Muscle layer of colon (tissue), 2 donors: ENCODE data around the gene KPRP.

Experiments used
- H3K27ac ChIP-seq: one replicate; pipeline ENCODE4 v1.7.0; 2013; ENCODE audit warnings: low read depth, mild to moderate bottlenecking, low read length, moderate library complexity
- H3K27me3 ChIP-seq, 2 donors: one replicate each; pipeline ENCODE4 v1.7.0; 2013; ENCODE audit warnings: low read length in 2 of 2, mild to moderate bottlenecking in 2 of 2; ENCODE audit not compliant: insufficient read depth in 2 of 2, control insufficient read depth in 1 of 2
- H3K36me3 ChIP-seq: one replicate; pipeline ENCODE4 v1.7.0; 2013; ENCODE audit warnings: mild to moderate bottlenecking, low read length; ENCODE audit not compliant: insufficient read depth
- H3K4me1 ChIP-seq: one replicate; pipeline ENCODE4 v1.7.0; 2013; ENCODE audit warnings: mild to moderate bottlenecking, low read length; ENCODE audit not compliant: insufficient read depth
- H3K4me3 ChIP-seq, 2 donors: one replicate each; pipeline ENCODE4 v1.7.0; 2013; ENCODE audit warnings: low read length in 2 of 2, low read depth in 1 of 2, mild to moderate bottlenecking in 1 of 2, moderate library complexity in 1 of 2
- H3K9ac ChIP-seq: one replicate; pipeline ENCODE4 v1.7.0; 2013; ENCODE audit warnings: low read length
- H3K9me3 ChIP-seq: one replicate; pipeline ENCODE4 v1.7.0; 2013; ENCODE audit warnings: mild to moderate bottlenecking, low read length
- donor health status: abdominal sarcoma.
- donor health status: Adenocarcinoma of cecum.

KPRP gene, protein sequence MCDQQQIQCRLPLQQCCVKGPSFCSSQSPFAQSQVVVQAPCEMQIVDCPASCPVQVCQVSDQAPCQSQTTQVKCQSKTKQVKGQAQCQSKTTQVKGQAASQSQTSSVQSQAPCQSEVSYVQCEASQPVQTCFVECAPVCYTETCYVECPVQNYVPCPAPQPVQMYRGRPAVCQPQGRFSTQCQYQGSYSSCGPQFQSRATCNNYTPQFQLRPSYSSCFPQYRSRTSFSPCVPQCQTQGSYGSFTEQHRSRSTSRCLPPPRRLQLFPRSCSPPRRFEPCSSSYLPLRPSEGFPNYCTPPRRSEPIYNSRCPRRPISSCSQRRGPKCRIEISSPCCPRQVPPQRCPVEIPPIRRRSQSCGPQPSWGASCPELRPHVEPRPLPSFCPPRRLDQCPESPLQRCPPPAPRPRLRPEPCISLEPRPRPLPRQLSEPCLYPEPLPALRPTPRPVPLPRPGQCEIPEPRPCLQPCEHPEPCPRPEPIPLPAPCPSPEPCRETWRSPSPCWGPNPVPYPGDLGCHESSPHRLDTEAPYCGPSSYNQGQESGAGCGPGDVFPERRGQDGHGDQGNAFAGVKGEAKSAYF

DNA sequence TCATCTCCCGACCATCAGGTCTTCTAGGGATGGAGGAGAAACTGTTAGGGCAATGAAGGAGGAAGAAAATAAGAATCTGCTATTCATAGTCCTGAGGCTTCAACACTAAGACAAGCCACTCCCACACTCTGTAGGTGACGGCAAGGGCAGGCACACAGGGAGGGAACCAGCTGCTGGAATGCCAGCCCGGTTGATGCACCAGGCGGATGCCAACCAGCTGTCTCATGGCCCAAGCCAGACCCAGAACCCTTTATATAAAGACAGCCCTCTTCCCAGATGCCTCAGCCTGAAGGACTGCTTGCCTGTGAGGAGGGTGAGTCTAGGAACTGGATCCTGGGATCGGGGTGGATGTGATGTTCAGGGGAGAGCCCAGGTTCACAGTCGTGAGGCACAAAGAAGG is at the start of gene KPRP:
KPRP (plus strand) TSS at position 279 of the 400 bp plus-strand sequence. CDS start 1,564 bp downstream, outside the sequence.
- no peak within 1 kb of the TSS for H3K9ac ChIP-seq
- H3K36me3 ChIP-seq = no peaks in the 10 kb centered on the region
- H3K27ac ChIP-seq = no peak within 1 kb of the TSS
- H3K27me3 ChIP-seq = no peaks in the 10 kb centered on the region
- H3K9me3 ChIP-seq = no peaks in the 10 kb centered on the region
- no peak within 1 kb of the TSS for H3K4me3 ChIP-seq
- no peaks in the 10 kb centered on the region for H3K4me1 ChIP-seq

DNA sequence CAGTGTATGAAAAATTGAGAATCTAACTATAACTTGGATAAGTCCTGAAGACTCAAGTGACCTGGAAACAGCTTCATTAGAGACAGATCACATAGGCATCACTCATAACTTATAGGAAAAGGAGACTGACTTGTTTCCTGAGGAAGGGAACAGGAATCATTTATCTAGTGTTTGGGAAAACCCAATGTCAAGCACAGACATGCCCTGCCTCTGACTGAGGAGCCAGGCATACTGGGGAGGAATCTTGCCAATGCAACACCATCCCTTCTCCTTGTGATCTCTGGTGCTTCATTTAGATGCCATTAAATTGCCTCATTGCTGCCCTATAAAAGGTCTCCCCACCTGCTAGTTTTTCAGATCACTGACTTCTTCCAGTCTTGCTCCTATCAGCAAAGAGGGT is 39.6 kb upstream of the KPRP start:
- Histone ChIP-seq H3K27ac (no peak overlapping the region), H3K27me3 (no peaks in the 10 kb centered on the region), H3K36me3 (no peaks in the 10 kb centered on the region)

DNA sequence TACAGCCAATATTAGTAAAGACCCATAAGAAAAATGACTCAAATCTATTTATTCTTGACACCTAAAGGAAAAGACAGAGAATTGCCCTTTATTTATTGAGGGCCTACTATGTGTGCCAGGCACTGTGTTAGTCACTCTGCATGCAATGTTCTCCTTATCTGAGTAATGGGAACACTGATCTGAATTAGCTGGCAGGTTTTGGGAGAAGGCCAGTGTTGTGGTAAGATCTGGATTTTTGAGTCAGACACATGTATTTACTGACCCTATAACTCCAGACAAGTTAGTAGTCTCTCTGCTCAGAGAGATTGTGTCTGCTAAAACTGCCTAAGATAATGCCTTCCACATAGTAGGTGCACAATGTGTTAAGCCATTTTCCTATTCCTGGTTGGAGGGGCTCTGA is 32.6 kb upstream of the KPRP start:
- H3K4me3 ChIP-seq = no peak overlapping the region
- no peak overlapping the region for H3K9ac ChIP-seq
- H3K27me3 ChIP-seq = no peaks in the 10 kb centered on the region
- H3K4me1 ChIP-seq = no peaks in the 10 kb centered on the region
- no peaks in the 10 kb centered on the region for H3K36me3 ChIP-seq
- no peak overlapping the region for H3K27ac ChIP-seq
- no peaks in the 10 kb centered on the region for H3K9me3 ChIP-seq

More for the DNA sequence above, 39.6 kb upstream of the KPRP start:
- Histone ChIP-seq H3K4me1 (no peaks in the 10 kb centered on the region), H3K9me3 (peaks cover 8% of the 10 kb centered on the region), H3K4me3 (no peak overlapping the region), H3K9ac (no peak overlapping the region)

DNA sequence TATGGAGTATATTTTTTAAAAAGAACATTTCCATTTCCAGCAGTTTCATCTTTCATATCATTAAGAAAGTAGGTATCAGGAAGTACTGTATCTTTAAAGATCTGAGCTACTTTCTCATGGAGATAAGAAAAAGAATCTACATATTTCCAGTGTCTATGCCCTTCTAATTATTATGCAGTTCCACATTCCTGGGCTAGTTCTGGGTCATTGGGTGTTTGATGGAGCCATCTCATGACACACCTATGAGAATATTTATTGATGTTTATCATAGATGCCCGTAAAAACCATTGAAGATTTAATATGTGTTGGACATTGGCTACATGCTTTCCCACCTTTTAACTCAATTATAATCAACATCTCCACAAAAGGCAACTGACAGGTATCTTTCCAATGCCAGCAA is 28.8 kb upstream of the KPRP start:
- no peaks in the 10 kb centered on the region for H3K9me3 ChIP-seq
- no peak overlapping the region for H3K4me3 ChIP-seq
- H3K27ac ChIP-seq = no peak overlapping the region
- H3K36me3 ChIP-seq = no peaks in the 10 kb centered on the region
- no peaks in the 10 kb centered on the region for H3K27me3 ChIP-seq
- no peak overlapping the region for H3K9ac ChIP-seq
- H3K4me1 ChIP-seq = no peaks in the 10 kb centered on the region

DNA sequence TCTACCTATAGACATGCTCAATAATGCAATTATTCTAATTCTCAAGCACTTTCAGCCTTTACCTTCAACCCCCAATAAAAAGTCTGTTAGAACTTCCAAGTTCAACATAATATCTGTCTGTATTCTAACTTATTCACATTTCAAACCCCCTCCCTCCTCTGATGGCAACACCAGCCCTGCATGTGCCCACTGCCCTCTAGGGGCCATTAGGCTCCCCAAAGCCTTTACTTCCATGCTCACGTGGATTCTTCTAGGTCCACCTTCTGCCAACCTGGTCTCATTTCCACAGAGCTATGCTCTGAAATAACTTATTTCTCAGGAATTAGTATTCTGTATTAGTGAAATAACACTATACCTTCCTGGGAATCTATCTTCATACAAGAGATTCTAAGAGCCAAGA is 22.2 kb upstream of the KPRP start:
- no peaks in the 10 kb centered on the region for H3K36me3 ChIP-seq
- no peaks in the 10 kb centered on the region for H3K9me3 ChIP-seq
- H3K4me1 ChIP-seq = no peaks in the 10 kb centered on the region
- no peak overlapping the region for H3K4me3 ChIP-seq
- no peak overlapping the region for H3K9ac ChIP-seq
- H3K27ac ChIP-seq = no peak overlapping the region
- no peaks in the 10 kb centered on the region for H3K27me3 ChIP-seq

DNA sequence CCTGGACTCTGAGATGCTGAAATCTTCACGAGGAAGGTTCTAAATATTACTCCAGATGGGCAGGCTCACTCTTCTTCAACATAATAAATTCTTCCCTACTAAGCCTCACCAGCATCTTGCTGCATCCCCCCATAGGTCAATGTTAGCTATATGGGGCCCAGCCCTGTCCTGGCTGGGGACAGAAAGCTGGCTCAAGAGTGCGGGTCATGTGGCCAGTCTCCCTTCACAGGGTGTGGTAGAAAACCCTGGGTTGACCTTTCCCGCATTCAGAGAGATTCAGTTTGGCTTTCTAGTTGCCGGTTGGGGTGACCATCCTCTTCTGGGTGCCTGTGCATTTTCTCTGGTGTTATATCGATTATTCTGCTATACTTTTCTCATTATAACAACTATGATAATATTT is 19.8 kb upstream of the KPRP start:
- Histone ChIP-seq H3K4me3 (no peak overlapping the region), H3K27ac (no peak overlapping the region), H3K9ac (no peak overlapping the region), H3K4me1 (no peaks in the 10 kb centered on the region), H3K36me3 (no peaks in the 10 kb centered on the region), H3K9me3 (no peaks in the 10 kb centered on the region), H3K27me3 (no peaks in the 10 kb centered on the region)

DNA sequence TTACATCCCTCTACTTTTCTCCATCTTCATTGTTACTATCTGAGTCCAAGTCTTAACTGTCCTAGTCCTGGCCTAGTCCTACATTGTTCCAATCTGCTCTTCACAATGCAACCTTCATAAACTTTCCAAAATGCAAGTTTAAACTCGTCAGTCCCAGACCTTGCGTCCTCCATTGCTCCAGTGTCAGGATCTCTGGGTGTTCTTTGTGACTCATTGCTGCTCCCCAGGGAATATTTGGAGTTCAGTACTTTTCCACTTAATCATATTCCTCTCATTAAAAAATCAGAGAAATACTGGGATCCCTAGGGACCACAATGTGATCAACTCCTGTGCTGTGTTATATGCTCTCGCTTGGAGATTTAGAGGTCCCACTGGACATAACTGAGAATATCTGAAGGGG is 18.0 kb upstream of the KPRP start:
- no peak overlapping the region for H3K4me3 ChIP-seq
- no peaks in the 10 kb centered on the region for H3K27me3 ChIP-seq
- no peaks in the 10 kb centered on the region for H3K9me3 ChIP-seq
- H3K36me3 ChIP-seq = no peaks in the 10 kb centered on the region
- no peaks in the 10 kb centered on the region for H3K4me1 ChIP-seq
- no peak overlapping the region for H3K27ac ChIP-seq
- no peak overlapping the region for H3K9ac ChIP-seq

DNA sequence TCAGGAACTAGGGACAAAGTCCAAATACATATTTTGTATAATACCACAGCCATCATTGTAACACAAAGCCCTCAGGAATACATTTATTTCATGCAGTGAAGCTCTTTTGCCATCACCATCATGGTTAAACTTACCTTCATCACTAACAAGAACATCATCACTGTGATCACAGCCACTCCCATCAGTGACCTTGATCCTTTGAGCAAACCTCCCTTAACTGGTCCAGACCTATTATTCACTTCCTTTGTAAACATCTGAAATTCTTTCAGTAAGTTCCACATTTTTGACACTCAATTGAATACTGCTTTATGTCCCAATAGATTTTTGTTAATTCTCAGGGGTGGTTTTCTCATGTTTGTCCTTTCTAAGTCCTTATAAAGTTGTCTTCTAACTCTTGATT is 16.2 kb upstream of the KPRP start:
- no peaks in the 10 kb centered on the region for H3K27me3 ChIP-seq
- no peaks in the 10 kb centered on the region for H3K4me1 ChIP-seq
- no peak overlapping the region for H3K27ac ChIP-seq
- H3K9me3 ChIP-seq = no peaks in the 10 kb centered on the region
- H3K4me3 ChIP-seq = no peak overlapping the region
- H3K9ac ChIP-seq = no peak overlapping the region
- H3K36me3 ChIP-seq = no peaks in the 10 kb centered on the region

DNA sequence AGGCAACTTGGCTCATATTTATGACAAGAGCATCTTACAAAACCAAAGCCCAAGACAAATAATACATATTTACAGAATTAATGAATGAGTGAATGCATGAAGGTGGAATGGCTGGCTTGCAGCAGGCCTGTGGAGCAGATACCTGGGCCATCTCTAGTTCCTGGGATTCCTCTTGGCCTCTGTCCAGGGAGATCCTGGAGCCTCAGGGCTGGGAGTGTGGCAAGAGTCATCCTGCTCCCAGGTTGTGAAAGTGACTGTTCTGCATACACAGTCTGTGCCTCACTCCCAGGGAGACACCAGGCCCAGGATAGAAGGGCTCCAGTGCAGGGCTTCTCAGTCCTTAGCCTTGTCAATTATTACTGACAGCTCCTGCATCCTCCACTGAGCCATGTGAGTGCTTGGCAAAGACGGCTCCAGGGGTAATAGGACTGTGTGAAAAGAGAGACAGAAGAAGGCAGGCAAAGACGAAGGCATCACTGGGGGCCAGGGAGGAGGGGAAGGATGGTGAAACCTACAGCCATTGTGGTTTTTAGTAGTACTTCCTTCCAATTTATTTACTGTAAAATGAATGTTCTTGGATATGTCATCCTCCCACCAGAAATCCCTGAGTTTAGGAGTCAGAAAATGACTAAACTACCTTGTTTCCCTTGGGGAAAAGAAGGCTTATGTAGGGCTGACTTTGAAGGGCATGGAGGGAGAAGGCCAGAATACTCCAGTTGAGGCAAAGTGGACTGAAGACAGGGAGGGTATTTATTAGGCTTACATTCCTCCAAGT is 14.3 kb upstream of the KPRP start:
- no peaks in the 10 kb centered on the region for H3K36me3 ChIP-seq
- no peak overlapping the region for H3K27ac ChIP-seq
- no peak overlapping the region for H3K9ac ChIP-seq
- H3K4me1 ChIP-seq = no peaks in the 10 kb centered on the region
- H3K9me3 ChIP-seq = no peaks in the 10 kb centered on the region
- no peaks in the 10 kb centered on the region for H3K27me3 ChIP-seq
- H3K4me3 ChIP-seq = no peak overlapping the region

DNA sequence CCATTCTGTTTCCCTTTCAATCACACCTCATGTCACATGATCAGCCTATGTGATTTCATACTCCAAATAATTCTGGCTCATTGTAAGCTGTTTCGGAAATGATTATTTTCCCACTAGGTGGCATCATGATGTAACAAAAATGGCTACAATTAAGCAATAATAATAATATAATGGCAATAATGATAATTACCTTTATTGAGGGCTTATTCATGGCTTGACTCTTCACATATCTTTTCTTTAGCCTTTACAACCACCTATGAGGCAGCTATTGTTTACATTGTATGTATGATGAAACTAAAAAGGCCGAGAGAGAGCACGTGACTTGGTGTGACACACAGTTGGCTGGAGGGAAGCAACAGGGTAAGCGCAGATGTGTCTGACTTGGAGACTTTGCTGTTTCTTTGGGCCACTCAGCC is 12.5 kb upstream of the KPRP start:
- no peak overlapping the region for H3K4me3 ChIP-seq
- H3K9me3 ChIP-seq = no peaks in the 10 kb centered on the region
- no peak overlapping the region for H3K9ac ChIP-seq
- no peaks in the 10 kb centered on the region for H3K36me3 ChIP-seq
- H3K4me1 ChIP-seq = no peaks in the 10 kb centered on the region
- no peak overlapping the region for H3K27ac ChIP-seq
- H3K27me3 ChIP-seq = no peaks in the 10 kb centered on the region

DNA sequence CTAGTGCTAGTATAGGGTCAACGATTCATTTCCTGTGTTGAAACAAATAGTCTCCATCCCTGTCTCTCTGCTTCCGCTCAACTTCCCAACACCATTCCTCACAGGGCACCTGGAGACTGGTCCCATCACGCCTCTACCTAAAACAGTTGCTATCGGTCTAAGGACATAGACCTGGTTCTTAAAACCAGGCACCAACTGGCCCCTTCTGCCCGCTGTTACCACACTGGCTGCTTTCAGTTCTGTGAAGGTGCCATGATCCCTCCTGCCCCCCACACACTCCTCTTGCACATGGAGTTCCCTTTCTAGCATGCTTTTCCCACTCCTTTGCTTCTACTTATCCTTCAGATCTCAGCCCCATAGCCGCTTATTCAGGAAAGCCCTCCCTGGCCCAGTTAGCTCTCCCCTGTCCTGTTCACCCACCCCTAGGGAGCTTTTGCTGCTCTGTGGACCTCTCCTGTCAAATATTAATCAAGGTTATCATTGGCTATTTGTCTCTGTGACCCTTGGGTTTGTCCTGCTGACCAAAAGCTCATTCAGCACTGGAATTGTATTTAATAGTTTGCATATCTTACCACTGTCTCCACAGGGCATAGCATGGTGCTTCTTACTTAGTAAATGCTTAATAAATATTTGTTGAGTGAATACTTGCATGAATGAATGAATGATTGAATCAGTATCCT is 11.9 kb upstream of the KPRP start:
- no peak overlapping the region for H3K4me3 ChIP-seq
- H3K27me3 ChIP-seq = no peaks in the 10 kb centered on the region
- H3K9me3 ChIP-seq = no peaks in the 10 kb centered on the region
- H3K9ac ChIP-seq = no peak overlapping the region
- no peaks in the 10 kb centered on the region for H3K4me1 ChIP-seq
- no peaks in the 10 kb centered on the region for H3K36me3 ChIP-seq
- no peak overlapping the region for H3K27ac ChIP-seq
